D721Med (cell line): ENCODE measurements around the gene RGS6.

Source experiments
- DNase-seq: peaks from one replicate; pipeline ENCODE4 v3.0.0; 2011; ENCODE audit warnings: low spot score; ENCODE audit not compliant: insufficient read length
- FAIRE-seq: peaks from 2 replicates; lab custom pipeline; 2011; peaks lifted over from hg19 to GRCh38; lab: Jason Lieb, UNC
- CTCF ChIP-seq: IDR thresholded peaks from 2 replicates; pipeline ENCODE4 v1.5.1; 2012; ENCODE audit warnings: mild to moderate bottlenecking, control low read depth; ENCODE audit not compliant: insufficient read depth; ENCODE audit errors: missing control alignments

The RGS6 gene

GRCh38 chr14:71905860-71906259, 26.4 kb upstream of the RGS6 start:
- no peak for DNase-seq
- no peak for TF ChIP-seq CTCF
- no peak for FAIRE-seq

GRCh38 chr14:71907793-71908515, 24.3 kb upstream of the RGS6 start:
- no peak for FAIRE-seq
- no peak for DNase-seq
- no peak for TF ChIP-seq CTCF

- no peak for TF ChIP-seq CTCF
- FAIRE-seq = no peak
Observed at GRCh38 chr14:71911669-71912068, 20.6 kb upstream of the RGS6 start.

GRCh38 chr14:71913342-71913741, 18.9 kb upstream of the RGS6 start:
- DNase-seq (no peak), FAIRE-seq (no peak)
- no peak for TF ChIP-seq CTCF

More at GRCh38 chr14:71911669-71912068, 20.6 kb upstream of the RGS6 start:
- DNase-seq = no peak

GRCh38 chr14:71918955-71919354, 13.3 kb upstream of the RGS6 start:
- TF ChIP-seq CTCF = no peak
- no peak for FAIRE-seq
- DNase-seq = no peak

GRCh38 chr14:71923513-71923912, 8.7 kb upstream of the RGS6 start:
- DNase-seq (no peak), FAIRE-seq (no peak)
- no peak for TF ChIP-seq CTCF

- FAIRE-seq = peak; percentile 16
- DNase-seq = no peak
- peak; percentile 44 for TF ChIP-seq CTCF
Observed at GRCh38 chr14:71931492-71932228, 569 bp upstream of the RGS6 start.
